NCI-H460 (cell line): Measurements from ENCODE around the gene ANXA2. TPM values are rescaled to one million over a fixed set of nuclear protein-coding genes. Genes with fewer than 3 reads are reported as not detected.

Source experiments
- DNase-seq: peaks from one replicate; pipeline ENCODE4 v3.0.0-alpha.2; 2016; ENCODE audit warnings: low read depth; ENCODE audit errors: extremely low read depth
- total RNA-seq: library from RNA; depleted of rRNA; stranded (reverse); fragments of >200 nt; shearing (Covaris generic); gene quantifications from 2 replicates; pipeline ENCODE4 v1.2.3, GENCODE V29; 2014

ANXA2 gene
- total RNA-seq, 1 experiment from 2014 or later = 1,261 TPM

DNA sequence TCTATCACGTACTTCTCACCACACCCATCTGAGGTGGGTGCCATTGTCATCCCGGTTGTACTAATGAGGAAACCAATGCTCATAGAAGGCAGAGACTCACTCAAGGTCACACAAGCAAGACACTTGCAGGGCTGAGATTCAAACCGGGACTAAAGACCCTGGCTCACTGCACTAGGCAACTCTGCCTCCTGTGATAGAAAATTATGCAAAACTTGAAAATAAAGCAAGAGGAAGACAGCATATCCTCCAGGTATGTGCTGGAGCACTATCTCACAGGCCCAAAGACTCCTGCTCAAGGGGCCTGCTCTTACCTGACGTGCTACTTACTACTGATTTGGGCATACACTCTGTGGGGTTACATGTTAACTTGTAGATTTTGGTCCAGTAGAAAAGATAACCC, 25.6 kb downstream of the ANXA2 start:
- no peak for DNase-seq

DNA sequence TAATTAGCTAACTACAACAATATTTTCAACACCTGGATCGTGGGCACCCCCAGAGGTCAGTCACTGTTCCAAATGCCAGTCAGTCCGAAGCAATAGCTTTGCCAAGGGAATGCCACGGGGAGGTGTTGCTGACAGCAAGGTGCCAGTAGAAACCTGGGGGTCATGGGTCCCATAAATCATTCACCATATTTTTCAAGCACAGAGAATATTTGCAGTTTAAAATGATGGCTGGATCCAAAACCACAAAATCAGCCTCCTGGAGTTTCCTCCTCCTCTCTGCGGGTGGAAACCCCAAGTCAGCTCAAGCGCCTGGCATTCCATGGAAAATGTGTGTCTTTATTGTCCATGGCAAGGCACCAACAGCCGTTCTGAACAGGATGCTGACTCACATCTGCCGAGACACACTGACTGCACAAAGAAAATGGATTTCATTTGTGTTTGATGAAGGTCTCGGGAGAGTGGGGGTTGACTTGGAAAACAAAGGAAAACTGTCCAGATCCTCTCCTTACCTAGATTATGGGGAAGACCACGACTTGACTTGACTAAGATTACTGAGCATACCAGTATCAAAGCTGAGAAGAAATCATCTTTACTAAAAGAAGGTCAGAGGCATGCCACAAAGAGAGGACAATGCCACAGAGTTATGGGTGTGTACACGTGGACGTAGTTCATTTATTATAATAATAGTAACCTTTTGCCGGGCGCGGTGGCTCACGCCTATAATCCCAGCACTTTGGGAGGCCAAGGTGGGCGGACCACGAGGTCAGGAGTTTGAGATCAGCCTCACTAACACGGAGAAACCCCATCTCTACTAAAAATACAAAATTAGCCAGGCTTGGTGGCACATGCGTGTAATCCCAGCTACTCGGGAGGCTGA, 26.4 kb downstream of the ANXA2 start:
- peak; percentile 92 for DNase-seq

DNA sequence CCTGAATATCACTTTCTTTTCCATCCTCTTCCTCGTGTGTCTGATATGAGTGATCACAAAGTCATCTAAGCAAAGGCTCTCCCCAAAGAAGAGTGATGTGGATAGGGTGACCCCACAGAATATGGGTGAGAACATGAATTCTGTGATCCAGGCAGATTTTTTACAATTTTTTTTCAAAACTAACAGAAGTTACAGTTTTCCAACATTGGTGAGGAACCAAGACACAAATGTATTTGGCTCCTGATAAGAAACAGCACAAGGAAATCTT, 27.0 kb downstream of the ANXA2 start:
- DNase-seq = no peak

DNA sequence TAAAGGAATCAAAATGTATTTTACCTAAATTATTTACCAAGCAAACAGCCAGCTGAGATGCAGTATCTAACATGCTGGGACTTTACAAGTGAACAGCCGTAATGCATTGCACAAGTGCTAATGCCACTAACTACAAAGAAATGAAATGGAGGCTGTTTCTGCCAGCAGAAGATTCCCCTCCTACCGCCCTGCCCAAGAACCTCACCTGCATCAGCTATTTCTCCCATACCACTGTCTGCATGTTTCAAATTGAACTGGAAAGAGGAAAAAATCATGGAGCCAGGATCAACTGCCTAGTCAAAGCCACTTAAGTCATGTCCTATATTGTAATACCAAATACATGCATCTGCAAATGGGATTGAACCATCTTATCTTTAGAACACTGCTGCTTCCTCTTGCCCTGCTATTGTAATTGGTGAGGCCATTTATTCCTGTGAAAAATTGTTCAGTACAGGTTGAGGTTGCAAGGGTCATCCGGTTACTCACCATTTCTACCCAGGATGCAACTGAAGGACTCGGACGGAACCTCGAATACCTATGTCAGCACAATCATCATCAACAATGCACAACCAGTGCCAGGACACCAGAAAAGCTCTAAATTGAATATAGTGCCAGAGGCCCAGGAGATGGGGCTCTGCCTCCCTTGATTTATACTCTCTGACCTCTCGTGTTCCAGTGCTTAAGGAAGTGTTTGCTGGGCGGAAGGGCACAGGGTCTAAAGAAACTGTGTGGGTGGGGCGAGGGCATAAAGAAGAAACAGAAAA, 27.5 kb downstream of the ANXA2 start:
- no peak for DNase-seq

DNA sequence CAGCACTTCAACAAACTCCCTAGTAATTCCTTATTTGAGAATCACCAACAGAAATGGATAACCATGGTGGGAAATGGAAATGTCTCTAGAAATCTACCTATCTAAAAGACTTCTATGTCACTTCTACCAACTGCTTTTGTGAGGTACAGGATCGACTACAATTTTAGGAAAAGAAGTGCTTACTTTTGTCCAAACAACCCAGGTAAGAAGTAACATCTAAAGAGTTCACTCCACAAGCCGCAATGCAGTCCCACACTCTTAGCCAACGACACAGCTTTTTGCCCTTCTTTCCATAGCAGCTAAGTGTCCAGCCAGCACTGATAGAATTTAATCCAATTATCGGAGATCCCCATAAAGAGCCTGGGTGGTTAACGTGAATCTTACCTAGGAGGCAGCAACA, 28.1 kb downstream of the ANXA2 start:
- DNase-seq = no peak

DNA sequence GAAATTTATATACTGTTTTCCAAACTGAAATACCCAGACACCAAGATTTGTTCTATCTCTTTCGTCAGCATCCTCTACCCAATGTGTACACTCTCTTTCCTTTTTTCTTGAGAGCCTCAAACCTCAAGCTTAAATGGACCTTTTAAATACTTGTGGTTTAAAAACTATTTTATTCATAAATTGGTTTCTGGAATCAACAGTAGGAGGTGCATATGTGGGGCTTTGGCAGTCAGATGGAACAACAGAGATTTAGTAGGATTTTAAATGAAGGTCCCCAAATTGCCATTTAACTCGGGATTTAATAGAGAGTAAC, 33.2 kb downstream of the ANXA2 start:
- no peak for DNase-seq

DNA sequence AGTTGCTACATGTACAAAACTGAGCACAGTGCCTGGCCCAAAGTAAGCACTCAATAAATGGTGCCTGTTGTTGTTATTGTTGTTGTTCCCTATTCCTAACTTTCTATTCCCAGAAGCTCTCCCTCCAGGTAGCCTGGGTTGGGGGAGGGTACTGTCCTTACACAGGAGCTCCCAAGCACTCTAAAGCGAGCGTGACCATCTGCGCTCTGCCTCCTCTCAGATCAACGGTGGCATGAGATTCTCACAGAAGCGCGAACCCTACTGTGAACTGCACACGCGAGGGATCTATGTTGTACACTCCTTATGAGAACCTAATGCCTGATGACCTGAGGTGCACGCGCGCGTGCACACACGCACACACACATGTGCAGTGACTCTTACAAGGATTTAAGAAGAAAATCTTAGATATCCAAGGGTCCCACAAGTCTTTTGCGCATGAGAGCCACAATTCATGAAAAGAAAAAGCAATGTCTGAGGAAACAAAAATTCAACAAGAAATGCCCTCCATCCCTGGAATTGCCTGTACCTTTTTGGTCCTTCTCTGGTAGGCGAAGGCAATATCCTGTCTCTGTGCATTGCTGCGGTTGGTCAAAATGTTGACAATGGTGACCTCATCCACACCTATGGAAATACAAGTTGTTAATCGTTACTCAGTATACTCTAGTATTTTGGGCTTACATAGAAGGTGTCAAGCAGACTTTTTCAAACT, 33.7 kb downstream of the ANXA2 start:
- no peak for DNase-seq

DNA sequence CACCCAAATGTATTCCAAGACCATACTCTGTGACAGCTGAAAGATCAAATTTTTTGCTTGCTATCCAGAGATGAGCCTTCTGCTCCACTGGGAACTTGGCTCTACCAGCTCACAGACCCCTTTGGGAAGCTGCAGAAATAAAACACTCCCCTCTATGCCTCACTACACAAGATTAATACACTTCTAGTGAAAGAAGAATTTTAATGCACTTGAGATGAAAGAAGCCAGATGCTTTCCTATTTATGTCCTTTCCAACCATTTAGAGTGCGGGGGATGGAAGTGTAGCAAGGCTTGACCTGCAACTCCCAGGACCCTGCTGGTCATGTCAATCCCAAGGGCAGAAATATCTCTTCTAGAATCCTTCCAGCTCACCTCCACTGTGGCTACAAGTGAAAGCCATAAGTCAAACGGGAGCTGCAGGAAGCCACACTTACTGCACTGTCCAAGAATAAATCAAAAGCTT, 34.7 kb downstream of the ANXA2 start:
- no peak for DNase-seq

DNA sequence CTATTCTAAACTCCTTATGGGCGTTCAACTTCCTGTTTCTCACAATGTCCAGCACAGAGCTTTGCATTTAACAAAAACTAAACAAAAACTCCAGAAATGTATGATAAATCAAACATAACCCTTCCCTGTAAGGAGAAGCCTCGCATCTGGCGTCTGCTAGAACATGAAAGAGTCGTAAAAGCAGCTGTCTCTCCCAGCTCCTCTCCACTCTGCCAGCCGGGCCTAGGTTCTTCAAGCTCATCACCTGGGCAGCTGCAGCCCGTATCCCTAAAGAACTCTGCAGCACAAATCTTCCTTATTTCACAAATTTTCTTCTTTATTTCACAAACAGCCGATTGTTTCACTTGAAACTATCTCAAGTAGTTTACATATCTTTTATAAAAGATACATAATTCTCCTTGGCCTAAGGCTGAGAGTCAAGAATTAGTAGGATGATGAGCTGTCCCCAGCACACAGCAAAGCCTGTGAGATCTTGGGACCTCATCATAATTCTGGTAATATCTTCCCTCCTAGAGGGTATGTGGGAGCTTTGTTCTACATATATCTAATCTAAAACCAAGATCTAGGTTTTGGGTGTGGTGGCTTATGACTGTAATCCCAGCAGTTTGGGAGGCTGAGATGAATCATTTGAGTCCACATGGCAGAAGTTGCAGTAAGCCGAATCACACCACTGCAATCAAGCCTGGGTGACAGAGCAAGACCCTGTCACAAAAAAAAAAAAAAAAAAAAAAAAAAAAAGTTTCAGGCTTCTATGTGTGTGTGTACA, 35.3 kb downstream of the ANXA2 start:
- peak; percentile 63 for DNase-seq

DNA sequence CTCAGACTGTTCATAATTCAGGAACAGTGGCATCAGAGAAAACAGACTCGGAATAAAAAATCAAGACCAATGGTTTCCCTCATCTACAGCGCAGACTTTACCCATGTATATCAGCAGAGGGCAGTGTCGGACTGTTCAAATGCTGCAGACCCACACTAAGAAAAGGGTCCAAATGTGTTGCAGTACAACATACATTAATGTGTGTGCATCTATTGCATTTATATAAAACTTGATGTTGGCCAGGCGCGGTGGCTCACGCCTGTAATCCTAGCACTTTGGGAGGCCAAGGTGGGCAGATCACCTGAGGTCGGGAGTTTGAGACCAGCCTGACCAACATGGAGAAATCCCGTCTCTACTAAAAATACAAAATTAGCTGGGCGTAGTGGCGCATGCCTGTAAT, 38.0 kb downstream of the ANXA2 start:
- DNase-seq = peak; percentile 62

DNA sequence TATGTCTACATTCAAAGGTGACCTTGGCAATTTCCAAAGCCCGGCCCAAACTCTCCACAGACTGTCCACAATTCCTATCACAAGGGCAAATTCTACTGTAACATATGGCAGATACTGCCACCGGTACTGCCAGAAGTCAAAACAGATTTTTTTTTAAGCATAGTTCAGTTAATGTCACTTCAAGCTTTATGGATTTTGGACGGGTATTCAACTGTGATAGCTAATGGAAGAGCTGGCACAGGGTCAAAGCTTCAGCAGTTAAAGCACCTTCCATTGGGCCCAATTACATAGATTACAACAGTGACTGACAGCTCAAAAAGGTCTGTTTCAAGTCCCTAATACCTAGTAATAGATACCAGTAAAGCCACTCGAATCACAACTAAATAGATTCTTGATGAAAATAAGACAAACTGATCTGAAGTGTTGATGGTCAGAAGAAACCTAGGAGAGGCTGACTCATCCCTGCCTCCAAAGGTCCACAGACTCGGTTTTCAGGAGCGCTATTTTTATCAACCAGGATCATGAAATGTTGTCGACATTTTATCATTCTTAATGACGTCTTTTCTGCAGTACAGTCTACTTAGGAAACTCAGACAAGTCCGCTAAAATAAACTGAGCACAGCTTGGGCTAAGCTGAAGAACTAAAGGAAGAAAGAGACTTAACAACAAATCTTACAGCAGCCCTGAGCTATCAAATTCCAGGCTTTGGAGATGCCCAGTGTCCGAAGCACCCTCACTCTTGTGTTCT, 38.7 kb downstream of the ANXA2 start:
- no peak for DNase-seq

DNA sequence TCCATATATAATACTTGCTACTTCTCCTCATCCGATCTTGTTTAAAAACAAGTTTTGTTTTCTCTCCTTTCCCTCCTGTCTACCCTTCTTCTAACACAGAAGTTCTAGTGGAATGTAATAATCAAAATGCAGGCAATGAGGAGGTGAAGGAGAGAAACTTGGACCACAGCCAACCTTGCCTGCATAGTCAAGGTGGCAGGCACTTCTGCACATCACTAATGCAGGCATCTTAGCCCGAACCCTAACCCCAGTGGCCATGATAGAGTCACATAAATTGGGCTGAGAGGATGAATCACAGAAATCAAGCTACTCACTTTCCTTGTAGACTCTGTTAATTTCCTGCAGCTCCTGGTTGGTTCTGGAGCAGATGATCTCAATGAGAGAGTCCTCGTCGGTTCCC, 41.0 kb downstream of the ANXA2 start:
- DNase-seq = no peak

DNA sequence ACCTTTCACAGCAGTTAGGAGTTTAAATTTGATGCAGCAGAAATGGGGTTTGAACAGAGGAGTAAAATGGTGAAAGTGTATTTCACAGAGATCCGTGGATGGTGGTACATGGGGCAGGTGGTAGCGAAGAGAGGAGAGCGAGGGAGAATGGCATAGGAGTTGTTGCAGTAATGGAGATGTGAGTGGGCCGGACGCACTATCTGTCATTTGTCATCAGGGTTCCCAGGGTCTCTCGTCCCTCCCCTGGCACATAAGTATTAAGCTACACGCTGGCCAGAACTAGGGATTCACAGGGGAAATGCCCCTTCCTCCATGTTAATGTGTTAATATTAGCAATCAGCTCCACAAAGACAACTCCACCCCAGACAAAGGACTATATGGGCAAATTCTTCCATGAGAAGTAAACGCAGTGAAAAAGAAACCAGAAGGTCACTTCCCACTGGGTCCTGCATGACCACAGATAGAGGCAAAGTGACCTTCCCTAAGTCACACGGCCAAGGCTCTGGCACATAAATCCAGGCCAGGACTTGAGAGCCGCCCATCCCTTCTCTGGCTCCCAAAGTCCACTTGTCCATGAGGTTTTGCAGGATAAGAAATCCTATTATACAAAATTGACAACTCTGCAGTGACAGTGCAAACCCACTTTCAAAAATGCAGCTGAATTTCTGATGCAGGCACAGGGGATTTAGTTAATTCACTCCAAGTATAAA, 42.5 kb downstream of the ANXA2 start:
- DNase-seq = no peak

DNA sequence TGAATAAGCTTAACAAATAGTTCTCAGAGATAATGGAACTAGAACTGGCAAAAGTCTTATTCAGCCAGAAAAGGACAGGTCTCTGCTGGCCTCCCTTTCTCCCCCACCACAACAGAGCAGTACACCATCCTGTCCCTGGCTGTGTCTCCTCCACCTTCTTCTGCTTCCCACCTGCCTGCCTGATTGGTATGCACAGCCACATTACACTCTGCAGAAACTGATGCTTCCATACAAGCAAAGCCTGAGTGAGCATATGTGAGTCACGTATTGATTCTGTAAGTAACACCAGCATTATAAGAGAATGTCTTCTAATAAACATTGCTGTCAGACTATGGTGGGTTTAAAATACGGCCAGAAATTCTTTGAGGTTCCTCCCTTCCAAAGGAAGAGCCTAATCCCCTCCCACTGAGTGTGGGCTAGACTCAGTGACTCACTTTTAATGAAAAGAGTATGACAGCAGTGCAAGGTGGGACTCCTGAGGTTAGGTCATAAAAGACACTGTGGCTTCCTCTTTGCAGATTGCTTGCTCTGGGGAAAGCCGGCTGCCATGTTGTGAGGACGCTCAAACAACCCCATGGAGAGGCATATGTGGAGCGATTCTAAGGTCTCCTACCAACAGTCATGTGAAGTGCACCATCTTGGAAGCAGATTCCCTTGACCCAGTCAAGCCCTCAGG, 44.4 kb downstream of the ANXA2 start:
- no peak for DNase-seq

DNA sequence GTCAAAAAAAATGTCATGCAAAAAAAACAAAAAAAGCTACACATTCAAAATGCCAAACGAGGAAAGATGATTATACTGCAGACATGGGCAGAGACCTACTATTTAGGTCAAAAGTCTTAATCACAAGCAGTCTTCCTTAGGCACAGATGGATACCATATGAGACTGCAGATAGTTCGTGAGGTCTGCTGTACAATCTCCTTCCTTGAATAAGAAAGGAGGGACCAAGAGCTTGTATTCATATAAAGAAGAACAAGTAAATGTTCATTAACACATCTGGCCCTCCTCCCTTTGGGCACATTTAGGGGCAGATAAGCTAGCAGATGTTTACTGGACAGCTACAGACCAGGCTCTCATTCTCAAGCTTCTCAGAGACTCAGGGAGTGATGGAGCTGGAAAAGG, 45.3 kb downstream of the ANXA2 start:
- DNase-seq = no peak

DNA sequence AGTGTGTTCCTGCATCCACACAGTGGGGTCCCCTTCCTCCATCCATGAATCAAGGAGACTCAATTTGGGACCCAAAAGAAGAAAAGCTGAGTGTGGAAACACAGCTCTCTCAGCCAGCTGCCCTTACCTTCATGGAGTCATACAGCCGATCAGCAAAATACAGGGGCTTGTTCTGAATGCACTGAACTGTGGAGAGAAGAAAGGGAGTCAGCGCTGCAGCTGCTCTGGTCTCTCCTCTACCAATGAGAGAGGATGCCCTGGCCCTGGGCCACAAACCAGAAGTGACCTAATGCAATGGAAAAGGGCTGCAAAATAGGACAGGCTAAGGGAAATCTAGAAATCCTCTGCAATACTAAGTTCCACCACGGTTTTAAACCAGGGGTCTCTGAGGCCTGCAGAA, 46.7 kb downstream of the ANXA2 start:
- no peak for DNase-seq

DNA sequence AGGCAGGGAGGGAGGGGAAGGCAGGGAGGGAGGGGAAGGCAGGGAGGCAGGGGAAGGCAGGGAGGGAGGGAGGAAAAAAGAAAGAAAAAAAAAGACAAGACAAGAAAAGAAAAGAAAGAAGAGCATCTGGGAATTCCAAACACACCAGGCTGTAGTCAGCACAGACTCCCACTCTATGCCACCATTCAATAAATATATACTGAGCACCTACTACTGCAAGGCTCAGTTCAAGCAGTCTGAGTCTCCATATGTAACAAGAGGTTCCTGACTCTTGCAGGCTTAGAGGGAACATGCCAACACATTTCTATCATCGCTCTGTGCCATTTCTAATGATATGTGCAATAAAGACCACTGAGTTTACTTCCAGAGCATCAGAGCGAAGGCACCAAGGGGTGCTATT, 47.7 kb downstream of the ANXA2 start:
- no peak for DNase-seq

DNA sequence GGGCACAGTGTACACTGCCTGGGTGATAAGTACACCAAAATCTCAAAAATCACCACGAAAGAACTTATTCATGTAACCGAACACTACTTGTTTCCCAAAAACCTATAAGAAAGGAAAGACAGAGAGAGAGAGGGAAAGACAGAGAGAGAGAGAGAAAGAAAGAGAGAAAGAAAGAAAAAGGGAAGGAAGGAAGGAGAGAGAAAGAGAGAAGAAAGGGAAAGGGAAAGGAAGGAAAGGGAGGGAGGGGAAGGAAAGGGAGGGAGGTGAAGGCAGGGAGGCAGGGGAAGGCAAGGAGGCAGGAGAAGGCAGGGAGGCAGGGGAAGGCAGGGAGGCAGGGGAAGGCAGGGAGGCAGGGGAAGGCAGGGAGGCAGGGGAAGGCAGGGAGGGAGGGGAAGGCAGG, 48.2 kb downstream of the ANXA2 start:
- DNase-seq = no peak

DNA sequence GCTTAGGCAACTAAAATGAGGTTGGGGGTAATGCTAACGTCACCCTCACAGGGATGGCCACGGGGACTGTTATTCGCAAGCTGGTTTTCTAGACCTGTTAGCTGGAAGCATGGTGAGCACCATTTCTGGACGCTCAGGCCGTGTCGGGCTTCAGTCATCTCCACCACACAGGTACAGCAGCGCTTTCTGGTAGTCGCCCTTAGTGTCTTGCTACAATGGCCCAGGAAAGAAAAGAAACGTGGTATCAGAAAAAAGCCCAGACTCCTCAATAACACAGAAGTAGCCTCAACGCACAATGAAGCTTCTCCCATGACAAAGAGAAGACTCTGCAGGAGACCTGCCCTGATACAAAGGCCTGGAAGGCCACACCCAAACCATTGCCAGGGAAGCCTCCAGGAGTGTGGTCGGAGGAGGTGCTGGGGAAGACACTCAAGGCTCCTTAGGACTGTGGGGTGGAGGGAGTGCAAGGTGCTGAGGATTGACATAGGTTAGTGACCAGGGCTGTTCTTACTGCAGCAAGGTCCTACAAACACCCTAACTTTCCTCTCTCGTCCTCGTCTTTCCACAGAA, 50.2 kb downstream of the ANXA2 start:
- DNase-seq = no peak
